ENCODE data around the gene SLC27A4.

DNA sequence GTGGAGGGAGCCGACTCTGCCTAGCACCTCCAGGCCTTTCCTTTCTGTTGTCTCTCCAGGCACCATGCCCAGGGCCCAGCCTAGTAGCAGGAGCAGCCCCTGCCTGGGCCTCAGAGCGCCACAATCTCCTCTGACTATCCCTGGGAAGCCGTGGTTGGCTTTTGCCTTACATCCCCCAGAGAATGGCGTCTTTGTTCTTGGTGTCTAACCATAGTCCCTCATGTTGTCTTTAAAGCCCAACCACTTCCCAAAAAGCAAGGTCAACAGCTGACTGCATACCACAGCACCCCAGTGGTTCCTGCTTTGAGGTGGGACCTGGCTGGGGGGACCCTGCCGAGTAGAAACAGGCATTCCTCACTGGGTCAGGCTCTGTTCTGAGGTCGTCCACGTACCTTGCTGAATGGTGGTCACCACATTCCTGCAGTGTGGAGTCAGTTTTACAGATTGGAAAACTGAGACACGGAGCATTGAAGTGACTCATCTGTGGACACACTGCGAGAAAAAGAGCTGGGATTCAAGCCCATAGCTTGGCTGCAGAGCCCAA is 66.6 kb downstream of the SLC27A4 start:
- TF ChIP-seq, protein P1, sequence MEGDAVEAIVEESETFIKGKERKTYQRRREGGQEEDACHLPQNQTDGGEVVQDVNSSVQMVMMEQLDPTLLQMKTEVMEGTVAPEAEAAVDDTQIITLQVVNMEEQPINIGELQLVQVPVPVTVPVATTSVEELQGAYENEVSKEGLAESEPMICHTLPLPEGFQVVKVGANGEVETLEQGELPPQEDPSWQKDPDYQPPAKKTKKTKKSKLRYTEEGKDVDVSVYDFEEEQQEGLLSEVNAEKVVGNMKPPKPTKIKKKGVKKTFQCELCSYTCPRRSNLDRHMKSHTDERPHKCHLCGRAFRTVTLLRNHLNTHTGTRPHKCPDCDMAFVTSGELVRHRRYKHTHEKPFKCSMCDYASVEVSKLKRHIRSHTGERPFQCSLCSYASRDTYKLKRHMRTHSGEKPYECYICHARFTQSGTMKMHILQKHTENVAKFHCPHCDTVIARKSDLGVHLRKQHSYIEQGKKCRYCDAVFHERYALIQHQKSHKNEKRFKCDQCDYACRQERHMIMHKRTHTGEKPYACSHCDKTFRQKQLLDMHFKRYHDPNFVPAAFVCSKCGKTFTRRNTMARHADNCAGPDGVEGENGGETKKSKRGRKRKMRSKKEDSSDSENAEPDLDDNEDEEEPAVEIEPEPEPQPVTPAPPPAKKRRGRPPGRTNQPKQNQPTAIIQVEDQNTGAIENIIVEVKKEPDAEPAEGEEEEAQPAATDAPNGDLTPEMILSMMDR (IDR thresholded peaks at IDR 0.05) = no peak
- TF ChIP-seq EP300 (IDR thresholded peaks at IDR 0.05) = no peak
- no peak for TF ChIP-seq POLR2A (IDR thresholded peaks at IDR 0.05)

Measured in ovary (tissue), 3 donors.